Measurements from ENCODE around the gene YWHAG.

DNA sequence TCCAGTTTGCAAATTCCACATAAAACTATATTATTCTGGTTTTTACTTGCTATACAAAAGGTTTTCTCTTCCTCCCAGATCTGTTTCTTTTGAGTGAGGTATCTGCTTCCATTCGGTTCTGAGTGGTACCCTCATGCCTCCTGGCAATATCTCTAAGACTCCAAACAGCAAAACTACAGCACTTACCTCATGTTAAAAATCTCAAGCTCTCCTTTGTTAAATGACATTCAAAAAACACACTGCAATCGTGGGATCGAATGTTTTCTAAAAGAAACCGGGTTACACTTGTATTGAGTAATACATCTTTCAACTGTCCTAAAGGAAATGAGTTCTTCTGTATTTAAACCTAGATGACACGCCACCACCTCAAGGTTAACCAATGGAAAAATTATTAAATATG is 11.1 kb downstream of the YWHAG start:
- TF ChIP-seq EP300 (IDR thresholded peaks at IDR 0.05; ENCODE audit: borderline replicate concordance) (no peak), TEAD4 (IDR thresholded peaks at IDR 0.05) (no peak), EGR1 (IDR thresholded peaks at IDR 0.05) (no peak), REST (IDR thresholded peaks at IDR 0.05; ENCODE audit: low read depth) (no peak), MAX (IDR thresholded peaks at IDR 0.05) (no peak), TAF1 (IDR thresholded peaks at IDR 0.05; ENCODE audit: low read depth) (no peak), ZBTB7A (IDR thresholded peaks at IDR 0.05; ENCODE audit: low read depth) (no peak)
